Endothelial cell (in vitro differentiated cells): ENCODE measurements around the gene ARHGAP26. TPM values are rescaled to one million over a fixed set of nuclear protein-coding genes. Genes with fewer than 3 reads are reported as not detected.

Source experiments
- DNase-seq: peaks from one replicate; pipeline ENCODE4 v3.0.0; 2021; ENCODE audit warnings: low spot score
- H3K27ac Mint-ChIP-seq: one replicate; pipeline ENCODE4 v1.8.0; 2021; ENCODE audit warnings: mixed read lengths, inconsistent platforms; ENCODE audit not compliant: unreplicated experiment
- H3K27me3 Mint-ChIP-seq: one replicate; pipeline ENCODE4 v1.8.0; 2021; ENCODE audit warnings: mild to moderate bottlenecking, moderate library complexity, mixed read lengths, inconsistent platforms; ENCODE audit not compliant: unreplicated experiment
- H3K36me3 Mint-ChIP-seq: one replicate; pipeline ENCODE4 v1.8.0; 2021; ENCODE audit warnings: mild to moderate bottlenecking, low read depth, mixed read lengths, inconsistent platforms; ENCODE audit not compliant: unreplicated experiment
- H3K4me1 Mint-ChIP-seq: one replicate; pipeline ENCODE4 v1.8.0; 2021; ENCODE audit warnings: mild to moderate bottlenecking, mixed read lengths, inconsistent platforms; ENCODE audit not compliant: unreplicated experiment
- H3K4me3 Mint-ChIP-seq: one replicate; pipeline ENCODE4 v1.8.0; 2021; ENCODE audit warnings: mild to moderate bottlenecking, mixed read lengths, inconsistent platforms; ENCODE audit not compliant: unreplicated experiment
- H3K9me3 Mint-ChIP-seq: one replicate; pipeline ENCODE4 v1.8.0; 2021; ENCODE audit warnings: mixed read lengths, inconsistent platforms; ENCODE audit not compliant: unreplicated experiment
- total RNA-seq: library from RNA; stranded (reverse); fragmentation: NEBNext Ultra II Directional; extraction: Animal tissue kit (Norgen Biotek cat#: 25700); gene quantifications from one replicate; pipeline ENCODE4 v1.2.1, GENCODE V29; 2021; ENCODE audit not compliant: unreplicated experiment
- TF ChIP-seq, protein P1 (sequence below): fragments of 200-600 bp; sonication (generic); IDR thresholded peaks from one replicate; pipeline ENCODE4 v1.5.0; 2021; ENCODE audit warnings: antibody characterized with exemption; ENCODE audit not compliant: unreplicated experiment

The ARHGAP26 gene
- total RNA-seq, 1 donor from 2014 or later: 81.5 TPM

- Mint-ChIP-seq H3K27ac (peak overlapping the region; percentile 94), H3K36me3 (peaks cover 9% of the 10 kb centered on the region), H3K27me3 (peaks cover 6% of the 10 kb centered on the region), H3K4me3 (no peak overlapping the region), H3K9me3 (no peaks in the 10 kb centered on the region), H3K4me1 (peaks cover 44% of the 10 kb centered on the region)
- no peak for DNase-seq
- TF ChIP-seq, protein P1, sequence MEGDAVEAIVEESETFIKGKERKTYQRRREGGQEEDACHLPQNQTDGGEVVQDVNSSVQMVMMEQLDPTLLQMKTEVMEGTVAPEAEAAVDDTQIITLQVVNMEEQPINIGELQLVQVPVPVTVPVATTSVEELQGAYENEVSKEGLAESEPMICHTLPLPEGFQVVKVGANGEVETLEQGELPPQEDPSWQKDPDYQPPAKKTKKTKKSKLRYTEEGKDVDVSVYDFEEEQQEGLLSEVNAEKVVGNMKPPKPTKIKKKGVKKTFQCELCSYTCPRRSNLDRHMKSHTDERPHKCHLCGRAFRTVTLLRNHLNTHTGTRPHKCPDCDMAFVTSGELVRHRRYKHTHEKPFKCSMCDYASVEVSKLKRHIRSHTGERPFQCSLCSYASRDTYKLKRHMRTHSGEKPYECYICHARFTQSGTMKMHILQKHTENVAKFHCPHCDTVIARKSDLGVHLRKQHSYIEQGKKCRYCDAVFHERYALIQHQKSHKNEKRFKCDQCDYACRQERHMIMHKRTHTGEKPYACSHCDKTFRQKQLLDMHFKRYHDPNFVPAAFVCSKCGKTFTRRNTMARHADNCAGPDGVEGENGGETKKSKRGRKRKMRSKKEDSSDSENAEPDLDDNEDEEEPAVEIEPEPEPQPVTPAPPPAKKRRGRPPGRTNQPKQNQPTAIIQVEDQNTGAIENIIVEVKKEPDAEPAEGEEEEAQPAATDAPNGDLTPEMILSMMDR: peak; percentile 64
These were observed 232.5 kb downstream of the ARHGAP26 start for GRCh38 chr5:143002459-143003327.

- no peak for DNase-seq
- Mint-ChIP-seq H3K9me3 (no peaks in the 10 kb centered on the region), H3K27me3 (peaks cover 6% of the 10 kb centered on the region), H3K4me3 (no peak overlapping the region), H3K36me3 (peaks cover 9% of the 10 kb centered on the region), H3K4me1 (peaks cover 43% of the 10 kb centered on the region), H3K27ac (peak overlapping the region; percentile 94)
- TF ChIP-seq, protein P1: peak; percentile 29
These were observed 233.1 kb downstream of the ARHGAP26 start for GRCh38 chr5:143003328-143003636.

DNA sequence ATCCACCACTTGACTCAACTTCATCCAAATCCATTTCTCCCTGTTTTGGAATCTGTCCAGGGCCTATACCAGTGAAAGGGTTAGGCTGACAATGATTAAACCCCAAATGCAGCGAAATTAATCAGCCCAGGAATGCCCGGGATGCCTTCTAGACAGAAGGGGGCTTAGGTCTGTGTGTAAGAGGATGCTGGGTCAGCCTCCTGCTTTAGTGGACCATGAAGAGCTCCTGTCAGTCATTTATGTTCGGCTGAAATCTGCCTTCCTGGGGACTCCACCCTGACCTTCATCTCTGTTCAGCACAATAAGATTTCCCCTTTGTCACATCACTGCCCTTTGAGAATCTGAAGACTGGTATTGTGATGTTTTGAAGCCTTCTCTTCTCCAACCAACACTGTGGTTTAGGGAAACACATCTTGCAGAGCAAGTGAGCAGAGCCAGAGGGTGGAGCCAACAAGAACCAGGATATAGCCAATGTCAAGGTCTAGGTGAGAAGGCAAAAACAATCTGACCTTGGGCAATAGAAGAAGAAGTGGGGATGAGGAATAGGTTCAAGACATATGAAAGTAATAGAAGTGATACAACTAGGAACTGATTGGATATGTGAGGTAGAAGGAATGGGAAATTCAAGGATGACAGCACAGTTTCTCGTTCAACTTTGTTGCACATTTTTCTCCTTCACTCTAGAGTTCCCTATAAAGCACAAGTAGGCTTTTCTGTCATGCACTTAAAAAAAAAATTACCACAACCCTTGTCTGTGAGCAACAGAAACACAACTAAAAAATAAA lies 234.4 kb downstream of the ARHGAP26 start:
- Mint-ChIP-seq H3K27me3 (peaks cover 6% of the 10 kb centered on the region), H3K4me3 (no peak overlapping the region), H3K27ac (peak overlapping the region; percentile 30), H3K36me3 (peaks cover 9% of the 10 kb centered on the region), H3K4me1 (peaks cover 40% of the 10 kb centered on the region), H3K9me3 (no peaks in the 10 kb centered on the region)
- no peak for DNase-seq
- TF ChIP-seq, protein P1: no peak

DNA sequence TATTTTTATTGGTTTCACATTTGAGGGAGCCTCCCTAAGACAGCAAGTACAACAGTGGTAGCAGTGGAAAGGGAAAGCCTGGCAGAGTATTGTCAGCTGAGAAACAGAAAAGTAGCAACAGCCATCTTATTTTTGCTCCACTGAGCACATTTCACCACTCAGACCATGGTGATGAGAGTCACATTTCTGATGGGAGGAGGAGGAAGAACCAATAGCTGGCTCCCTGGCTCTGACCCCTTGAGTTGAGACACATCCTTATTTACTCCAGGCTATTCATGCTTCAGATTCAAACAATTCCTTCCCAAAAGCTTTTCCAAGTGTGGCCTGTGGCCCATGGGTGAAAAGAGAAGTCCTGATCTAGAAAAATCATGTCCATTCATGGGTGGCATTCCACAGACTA lies 236.3 kb downstream of the ARHGAP26 start:
- Mint-ChIP-seq H3K27me3 (peaks cover 4% of the 10 kb centered on the region), H3K27ac (no peak overlapping the region), H3K36me3 (peaks cover 4% of the 10 kb centered on the region), H3K4me1 (peaks cover 37% of the 10 kb centered on the region), H3K4me3 (no peak overlapping the region), H3K9me3 (no peaks in the 10 kb centered on the region)
- TF ChIP-seq, protein P1: no peak
- DNase-seq: no peak

GRCh38 chr5:143008032-143008431 lies 237.9 kb downstream of the ARHGAP26 start:
- no peak for DNase-seq
- H3K36me3 Mint-ChIP-seq: peaks cover 4% of the 10 kb centered on the region
- TF ChIP-seq, protein P1: no peak
- H3K4me1 Mint-ChIP-seq: peaks cover 23% of the 10 kb centered on the region
- no peak overlapping the region for H3K27ac Mint-ChIP-seq
- H3K27me3 Mint-ChIP-seq: peaks cover 4% of the 10 kb centered on the region
- H3K4me3 Mint-ChIP-seq: no peak overlapping the region
- no peaks in the 10 kb centered on the region for H3K9me3 Mint-ChIP-seq
